ENCODE measurements around the gene PTAFR.

DNA sequence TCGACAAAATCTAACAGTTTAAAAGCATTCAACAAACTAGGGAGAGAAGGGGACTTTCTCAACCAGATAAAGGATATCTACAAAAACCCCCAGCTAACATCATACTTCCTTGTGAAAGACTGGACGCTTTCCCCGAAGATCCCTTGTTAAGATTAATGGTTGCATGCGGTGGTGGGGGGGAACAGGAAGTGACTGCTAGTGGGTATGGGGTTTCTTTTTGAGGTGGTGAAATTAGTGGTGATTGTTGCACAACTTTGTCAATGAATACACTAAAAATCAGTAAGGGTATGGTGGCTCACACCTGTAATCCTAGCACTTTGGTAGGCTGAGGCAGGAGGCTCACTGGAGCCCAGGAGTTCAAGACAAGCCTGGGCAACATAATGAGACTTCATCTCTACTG, 61.2 kb downstream of the PTAFR start:
- TF ChIP-seq, protein P1, sequence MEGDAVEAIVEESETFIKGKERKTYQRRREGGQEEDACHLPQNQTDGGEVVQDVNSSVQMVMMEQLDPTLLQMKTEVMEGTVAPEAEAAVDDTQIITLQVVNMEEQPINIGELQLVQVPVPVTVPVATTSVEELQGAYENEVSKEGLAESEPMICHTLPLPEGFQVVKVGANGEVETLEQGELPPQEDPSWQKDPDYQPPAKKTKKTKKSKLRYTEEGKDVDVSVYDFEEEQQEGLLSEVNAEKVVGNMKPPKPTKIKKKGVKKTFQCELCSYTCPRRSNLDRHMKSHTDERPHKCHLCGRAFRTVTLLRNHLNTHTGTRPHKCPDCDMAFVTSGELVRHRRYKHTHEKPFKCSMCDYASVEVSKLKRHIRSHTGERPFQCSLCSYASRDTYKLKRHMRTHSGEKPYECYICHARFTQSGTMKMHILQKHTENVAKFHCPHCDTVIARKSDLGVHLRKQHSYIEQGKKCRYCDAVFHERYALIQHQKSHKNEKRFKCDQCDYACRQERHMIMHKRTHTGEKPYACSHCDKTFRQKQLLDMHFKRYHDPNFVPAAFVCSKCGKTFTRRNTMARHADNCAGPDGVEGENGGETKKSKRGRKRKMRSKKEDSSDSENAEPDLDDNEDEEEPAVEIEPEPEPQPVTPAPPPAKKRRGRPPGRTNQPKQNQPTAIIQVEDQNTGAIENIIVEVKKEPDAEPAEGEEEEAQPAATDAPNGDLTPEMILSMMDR (IDR thresholded peaks at IDR 0.05): no peak
- no peak for TF ChIP-seq POLR2A (IDR thresholded peaks at IDR 0.05)

Data from uterus (tissue), 2 donors.